HFFc6 (cell line): ENCODE results near the gene MC4R. TPM values are rescaled to one million over a fixed set of nuclear protein-coding genes. Genes with fewer than 3 reads are reported as not detected.

Experiments
- DNase-seq: peaks from one replicate; pipeline ENCODE4 v3.0.0-alpha.2; 2018
- H3K27ac Mint-ChIP-seq: 2 replicates; pipeline ENCODE4 v1.8.0; 2020; ENCODE audit warnings: mild to moderate bottlenecking, mixed read lengths
- H3K27me3 Mint-ChIP-seq: 2 replicates; pipeline ENCODE4 v1.8.0; 2021; ENCODE audit warnings: mild to moderate bottlenecking, moderate library complexity, mixed read lengths; ENCODE audit not compliant: insufficient read depth
- H3K36me3 Mint-ChIP-seq: 2 replicates; pipeline ENCODE4 v1.8.0; 2021; ENCODE audit warnings: low read depth, mixed read lengths
- H3K4me1 Mint-ChIP-seq: 2 replicates; pipeline ENCODE4 v1.8.0; 2020; ENCODE audit warnings: low read depth, mixed read lengths
- H3K4me3 Mint-ChIP-seq: 2 replicates; pipeline ENCODE4 v1.8.0; 2020; ENCODE audit warnings: mild to moderate bottlenecking, moderate library complexity, mixed read lengths
- H3K9me3 Mint-ChIP-seq: 2 replicates; pipeline ENCODE4 v1.8.0; 2020; ENCODE audit warnings: mild to moderate bottlenecking, mixed read lengths
- total RNA-seq, 6 experiments: library from RNA; stranded (reverse); fragmentation: NEBNext Ultra II Directional; extraction: Animal tissue kit (Norgen Biotek cat#: 25700); gene quantifications; 2 replicates in 1 of 6; 3 replicates in 5 of 6; pipeline ENCODE4 v1.2.3, GENCODE V29; 2021
- TF ChIP-seq, protein P1 (sequence below): fragments of 200-600 bp; sonication (generic); IDR thresholded peaks from 2 replicates; pipeline ENCODE4 v1.5.0; 2021; ENCODE audit warnings: antibody characterized with exemption, mild to moderate bottlenecking

MC4R gene
- total RNA-seq, 6 experiments from 2014 or later: not detected

- Mint-ChIP-seq H3K36me3 (no peaks in the 10 kb centered on the region), H3K27me3 (no peaks in the 10 kb centered on the region; the same call in 1 of the 2 replicates), H3K4me3 (no peak overlapping the region), H3K9me3 (no peaks in the 10 kb centered on the region), H3K4me1 (no peaks in the 10 kb centered on the region), H3K27ac (no peak overlapping the region)
- DNase-seq: no peak
- TF ChIP-seq, protein P1, sequence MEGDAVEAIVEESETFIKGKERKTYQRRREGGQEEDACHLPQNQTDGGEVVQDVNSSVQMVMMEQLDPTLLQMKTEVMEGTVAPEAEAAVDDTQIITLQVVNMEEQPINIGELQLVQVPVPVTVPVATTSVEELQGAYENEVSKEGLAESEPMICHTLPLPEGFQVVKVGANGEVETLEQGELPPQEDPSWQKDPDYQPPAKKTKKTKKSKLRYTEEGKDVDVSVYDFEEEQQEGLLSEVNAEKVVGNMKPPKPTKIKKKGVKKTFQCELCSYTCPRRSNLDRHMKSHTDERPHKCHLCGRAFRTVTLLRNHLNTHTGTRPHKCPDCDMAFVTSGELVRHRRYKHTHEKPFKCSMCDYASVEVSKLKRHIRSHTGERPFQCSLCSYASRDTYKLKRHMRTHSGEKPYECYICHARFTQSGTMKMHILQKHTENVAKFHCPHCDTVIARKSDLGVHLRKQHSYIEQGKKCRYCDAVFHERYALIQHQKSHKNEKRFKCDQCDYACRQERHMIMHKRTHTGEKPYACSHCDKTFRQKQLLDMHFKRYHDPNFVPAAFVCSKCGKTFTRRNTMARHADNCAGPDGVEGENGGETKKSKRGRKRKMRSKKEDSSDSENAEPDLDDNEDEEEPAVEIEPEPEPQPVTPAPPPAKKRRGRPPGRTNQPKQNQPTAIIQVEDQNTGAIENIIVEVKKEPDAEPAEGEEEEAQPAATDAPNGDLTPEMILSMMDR: no peak
Measured at GRCh38 chr18:60327880-60328279, 44.7 kb downstream of the MC4R start.

DNA sequence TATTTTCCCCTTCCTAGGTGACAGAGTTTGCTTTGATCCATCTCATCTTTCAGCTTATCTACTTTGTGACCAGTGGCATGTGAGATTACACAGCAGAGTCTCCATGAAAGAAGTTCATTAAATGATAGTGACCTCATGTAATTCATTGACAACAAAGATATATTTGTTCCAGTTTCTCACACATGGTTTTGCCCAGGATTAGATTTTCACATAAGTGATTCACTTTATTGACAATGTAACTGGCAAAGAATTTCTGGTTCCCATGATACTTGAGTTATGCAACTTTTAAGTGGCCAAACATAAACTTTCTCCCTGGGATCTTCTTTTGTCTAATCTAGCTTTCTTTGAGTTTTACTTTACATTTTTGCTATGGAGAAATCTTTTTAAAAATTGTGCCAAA is 50.0 kb downstream of the MC4R start:
- no peak overlapping the region for H3K27ac Mint-ChIP-seq
- H3K9me3 Mint-ChIP-seq: no peaks in the 10 kb centered on the region
- DNase-seq: no peak
- H3K4me1 Mint-ChIP-seq: no peaks in the 10 kb centered on the region
- no peak overlapping the region for H3K4me3 Mint-ChIP-seq
- no peaks in the 10 kb centered on the region for H3K36me3 Mint-ChIP-seq
- TF ChIP-seq, protein P1: no peak
- no peaks in the 10 kb centered on the region; the same call in 1 of the 2 replicates for H3K27me3 Mint-ChIP-seq
